Left ventricle myocardium inferior (tissue), 1 donor: ENCODE measurements around the gene MYRIP. TPM values are rescaled to one million over a fixed set of nuclear protein-coding genes. Genes with fewer than 3 reads are reported as not detected.
A peak's percentile ranks its signal among the peaks of the same experiment; 100 is the strongest.

ENCODE experiments used
- DNase-seq: peaks from one replicate; pipeline ENCODE4 v3.0.0-alpha.2; 2020
- H3K27ac ChIP-seq: fragments of 200-600 bp; replicated peaks from 2 replicates; pipeline ENCODE4 v1.8.0; 2021
- H3K27me3 ChIP-seq: fragments of 200-600 bp; 2 replicates; pipeline ENCODE4 v1.8.0; 2021; ENCODE audit warnings: low read depth
- H3K36me3 ChIP-seq: fragments of 200-600 bp; 2 replicates; pipeline ENCODE4 v1.8.0; 2021
- H3K4me1 ChIP-seq: fragments of 200-600 bp; 2 replicates; pipeline ENCODE4 v1.8.0; 2021
- H3K4me3 ChIP-seq: fragments of 200-600 bp; 2 replicates; pipeline ENCODE4 v1.8.0; 2021; ENCODE audit warnings: mild to moderate bottlenecking, moderate library complexity
- H3K9me3 ChIP-seq: fragments of 200-600 bp; replicated peaks from 2 replicates; pipeline ENCODE4 v1.8.0; 2021
- CTCF ChIP-seq: fragments of 200-600 bp; IDR thresholded peaks from 2 replicates; pipeline ENCODE4 v1.8.0; 2021; ENCODE audit warnings: antibody characterized with exemption, mild to moderate bottlenecking, borderline replicate concordance
- intact Hi-C: fragments of 100-400 bp; cut with micrococcal nuclease; formaldehyde crosslinking; loops from one replicate; pipeline ENCODE4 v1.11.0; 2022
- total RNA-seq: library from RNA; stranded (reverse); fragmentation: NEBNext Ultra II Directional; extraction: Animal tissue kit (Norgen Biotek cat#: 25700); gene quantifications from one replicate; pipeline ENCODE4 v1.2.1, GENCODE V29; 2021
- donor health status: DM: no; HTN: yes; CAD: no; lungs with severe emphysema.

MYRIP gene
- total RNA-seq, 1 donor from 2014 or later: 1.5 TPM

- Histone ChIP-seq H3K4me1 (peaks cover 23% of the 10 kb centered on the region), H3K36me3 (no peaks in the 10 kb centered on the region), H3K9me3 (peaks cover 6% of the 10 kb centered on the region), H3K27ac (no peak overlapping the region), H3K27me3 (peaks cover 30% of the 10 kb centered on the region), H3K4me3 (no peak overlapping the region)
- no peak for TF ChIP-seq CTCF
- intact Hi-C loops: loop anchor here (10.0 kb wide), 1 partner anchor 368 kb away; no protein-coding TSS in a partner anchor
- DNase-seq: no peak
Observed at GRCh38 chr3:39806820-39807219, 2.6 kb upstream of the MYRIP start.

GRCh38 chr3:39808467-39809180 lies 785 bp upstream of the MYRIP start:
- intact Hi-C loops: loop anchor here (10.0 kb wide), 1 partner anchor 366 kb away; no protein-coding TSS in a partner anchor
- H3K36me3 ChIP-seq: no peaks in the 10 kb centered on the region
- peaks cover 47% of the 10 kb centered on the region for H3K27me3 ChIP-seq
- TF ChIP-seq CTCF: no peak
- peaks cover 23% of the 10 kb centered on the region for H3K4me1 ChIP-seq
- peak overlapping the region; percentile 75 for H3K4me3 ChIP-seq
- peaks cover 6% of the 10 kb centered on the region for H3K9me3 ChIP-seq
- peak overlapping the region; percentile 38 for H3K27ac ChIP-seq
- no peak for DNase-seq

GRCh38 chr3:39809995-39810595 lies 686 bp downstream of the MYRIP start:
- Histone ChIP-seq H3K4me1 (peaks cover 23% of the 10 kb centered on the region), H3K9me3 (no peaks in the 10 kb centered on the region), H3K27me3 (peaks cover 41% of the 10 kb centered on the region), H3K36me3 (no peaks in the 10 kb centered on the region), H3K4me3 (peak overlapping the region; percentile 75), H3K27ac (no peak overlapping the region)
- TF ChIP-seq CTCF: no peak
- no peak for DNase-seq
- intact Hi-C loops: loop anchor here (10.0 kb wide), 1 partner anchor 365 kb away; no protein-coding TSS in a partner anchor

- H3K27me3 ChIP-seq: peaks cover 41% of the 10 kb centered on the region
- H3K4me1 ChIP-seq: peaks cover 23% of the 10 kb centered on the region
- TF ChIP-seq CTCF: no peak
- H3K36me3 ChIP-seq: no peaks in the 10 kb centered on the region
- no peak for DNase-seq
- H3K9me3 ChIP-seq: no peaks in the 10 kb centered on the region
- H3K27ac ChIP-seq: no peak overlapping the region
- H3K4me3 ChIP-seq: peak overlapping the region; percentile 75
- intact Hi-C loops: no loop called here
Observed at GRCh38 chr3:39810647-39811161, 1.3 kb downstream of the MYRIP start.

- peaks cover 41% of the 10 kb centered on the region for H3K27me3 ChIP-seq
- no peaks in the 10 kb centered on the region for H3K9me3 ChIP-seq
- intact Hi-C loops: no loop called here
- H3K36me3 ChIP-seq: no peaks in the 10 kb centered on the region
- peak overlapping the region; percentile 75 for H3K4me3 ChIP-seq
- no peak for DNase-seq
- peaks cover 23% of the 10 kb centered on the region for H3K4me1 ChIP-seq
- no peak for TF ChIP-seq CTCF
- H3K27ac ChIP-seq: no peak overlapping the region
Observed at GRCh38 chr3:39811561-39811960, 2.2 kb downstream of the MYRIP start.
